ENCODE results near the gene RPL13.
"Not testable (repeated sequence)": the region's sequence is repeated elsewhere in the genome, so short reads cannot be mapped to it uniquely, and the experiment has no call there.

The RPL13 gene

DNA sequence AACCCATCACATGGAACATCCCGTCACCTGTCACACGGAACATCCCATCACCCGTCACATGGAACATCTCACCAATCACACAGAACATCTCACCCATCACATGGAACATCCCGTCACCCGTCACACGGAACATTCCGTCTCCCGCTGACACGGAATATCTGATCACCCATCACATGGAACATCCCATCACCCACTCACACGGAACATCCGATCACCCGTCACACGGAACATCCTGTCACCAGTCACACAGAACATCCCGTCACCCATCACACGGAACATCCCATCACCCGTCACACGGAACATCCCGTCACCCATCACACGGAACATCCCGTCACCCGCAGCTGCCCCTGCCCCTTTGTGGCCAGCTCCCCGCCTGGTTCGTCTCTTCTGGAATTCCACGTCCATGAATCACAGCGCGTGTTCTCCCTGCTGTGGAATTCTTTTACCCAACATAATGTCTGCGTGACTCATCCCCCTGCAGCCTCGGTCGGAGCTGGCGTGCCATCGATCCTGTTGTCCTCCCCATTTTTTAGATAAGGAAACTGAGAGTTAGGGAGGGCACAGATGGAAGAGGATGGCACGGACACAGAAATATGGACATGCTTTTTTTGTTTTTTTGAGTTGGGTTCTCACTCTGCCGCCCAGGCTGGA is 20.7 kb downstream of the RPL13 start:
- DNase-seq, result no peak

- no peak for DNase-seq
Observed at GRCh38 chr16:89581861-89582563, 21.5 kb downstream of the RPL13 start.

- DNase-seq, result no peak
Observed at GRCh38 chr16:89582614-89583196, 22.2 kb downstream of the RPL13 start.

- no peak for DNase-seq
Observed at GRCh38 chr16:89583197-89583894, 22.9 kb downstream of the RPL13 start.

GRCh38 chr16:89583895-89584644 is 23.6 kb downstream of the RPL13 start:
- DNase-seq, result no peak

DNA sequence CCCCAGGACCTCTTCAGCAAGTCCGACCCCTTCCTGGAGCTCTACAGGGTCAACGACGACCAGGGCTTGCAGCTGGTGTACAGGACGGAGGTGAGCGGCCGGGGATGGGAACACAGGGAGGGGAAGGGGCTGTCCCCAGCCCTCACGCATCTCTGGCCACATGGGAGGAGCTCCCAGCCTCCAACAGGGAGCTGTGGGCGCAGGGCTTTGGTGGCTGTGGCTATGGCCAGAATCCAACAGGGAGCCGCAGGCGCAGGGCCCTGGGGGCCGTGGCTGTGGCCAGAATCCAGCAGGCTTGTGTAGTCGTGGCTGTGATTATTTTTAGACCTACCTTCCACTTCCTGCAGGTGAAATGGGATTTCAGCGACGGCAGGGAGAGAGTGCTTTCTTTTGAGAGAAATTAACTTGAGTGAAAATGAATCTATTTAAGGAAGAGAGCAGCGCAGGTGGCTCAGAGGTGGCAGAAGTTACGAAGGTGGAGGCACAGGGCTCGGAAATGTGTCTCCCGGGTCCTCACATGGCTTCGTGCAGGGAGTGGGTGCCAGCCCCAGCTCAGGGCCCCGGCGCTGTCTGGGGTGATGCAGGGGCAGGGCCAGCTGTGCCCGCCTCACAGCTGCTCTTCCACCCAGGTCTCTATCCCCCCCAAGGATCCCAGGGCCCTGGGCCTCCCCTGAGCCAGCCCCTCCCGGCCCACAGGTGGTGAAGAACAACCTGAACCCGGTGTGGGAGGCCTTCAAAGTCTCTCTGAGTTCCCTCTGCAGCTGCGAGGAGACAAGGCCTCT is 24.5 kb downstream of the RPL13 start:
- no peak for DNase-seq

DNA sequence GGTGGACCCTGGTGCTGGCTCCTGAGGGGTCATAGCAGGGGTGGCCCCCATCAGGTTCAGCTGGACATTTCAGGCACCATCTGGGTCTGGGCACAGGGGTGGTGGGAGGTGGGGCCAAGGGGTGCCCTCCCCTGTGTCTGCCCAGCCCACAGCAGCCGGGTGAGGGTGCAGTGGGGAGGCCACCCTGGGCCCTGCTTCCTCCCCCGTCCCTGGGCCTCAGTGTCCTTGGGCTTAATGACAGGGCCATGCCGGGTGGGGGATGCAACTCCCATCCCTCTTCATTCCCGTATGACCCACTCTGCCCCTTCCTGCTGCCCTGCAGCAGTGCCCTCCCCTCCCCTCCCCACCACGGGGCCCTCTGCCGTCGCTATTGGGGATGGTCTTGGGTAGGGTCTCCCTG is 25.7 kb downstream of the RPL13 start:
- no peak for DNase-seq

- DNase-seq, result no peak
Observed at GRCh38 chr16:89586853-89587252, 26.4 kb downstream of the RPL13 start.

DNA sequence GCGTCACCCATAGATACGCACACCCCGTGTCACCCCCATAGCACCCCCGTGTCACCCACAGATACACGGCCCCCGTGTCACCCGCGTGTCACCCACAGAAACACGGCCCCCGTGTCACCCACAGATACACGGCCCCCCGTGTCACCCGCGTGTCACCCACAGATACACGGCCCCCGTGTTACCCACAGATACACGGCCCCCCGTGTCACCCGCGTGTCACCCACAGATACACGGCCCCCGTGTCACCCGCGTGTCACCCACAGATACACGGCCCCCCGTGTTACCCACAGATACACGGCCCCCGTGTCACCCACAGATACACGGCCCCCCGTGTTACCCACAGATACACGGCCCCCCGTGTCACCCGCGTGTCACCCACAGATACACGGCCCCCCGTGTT is 27.2 kb downstream of the RPL13 start:
- not testable (repeated sequence) for DNase-seq

- DNase-seq, result no peak
Observed at GRCh38 chr16:89588413-89589109, 28.1 kb downstream of the RPL13 start.

GRCh38 chr16:89589241-89589926 is 28.9 kb downstream of the RPL13 start:
- no peak for DNase-seq

DNA sequence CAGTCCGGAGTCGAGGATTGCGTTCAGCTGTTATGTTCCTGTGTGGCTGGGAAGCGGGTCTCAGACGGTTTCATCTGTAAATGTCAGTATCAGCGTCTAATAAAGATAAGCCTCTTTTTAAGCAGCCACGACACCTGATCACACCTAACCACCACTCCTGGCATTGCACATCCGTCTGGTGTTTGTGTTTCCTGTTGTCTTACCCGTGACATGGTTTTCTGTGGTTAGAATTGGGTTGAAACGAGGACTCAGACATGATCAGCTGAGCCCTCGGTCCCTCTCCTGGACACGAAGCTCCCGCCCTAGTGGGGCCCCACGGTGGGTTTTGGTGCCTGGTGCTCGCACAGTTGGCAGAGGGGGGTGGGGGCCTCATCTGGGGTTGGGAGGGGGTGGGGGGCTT is 33.4 kb downstream of the RPL13 start:
- no peak for DNase-seq

- no peak for DNase-seq
Observed at GRCh38 chr16:89595330-89596060, 35.0 kb downstream of the RPL13 start.

GRCh38 chr16:89596061-89596689 is 35.7 kb downstream of the RPL13 start:
- DNase-seq, result no peak

GRCh38 chr16:89596957-89597649 is 36.6 kb downstream of the RPL13 start:
- DNase-seq, result no peak

DNA sequence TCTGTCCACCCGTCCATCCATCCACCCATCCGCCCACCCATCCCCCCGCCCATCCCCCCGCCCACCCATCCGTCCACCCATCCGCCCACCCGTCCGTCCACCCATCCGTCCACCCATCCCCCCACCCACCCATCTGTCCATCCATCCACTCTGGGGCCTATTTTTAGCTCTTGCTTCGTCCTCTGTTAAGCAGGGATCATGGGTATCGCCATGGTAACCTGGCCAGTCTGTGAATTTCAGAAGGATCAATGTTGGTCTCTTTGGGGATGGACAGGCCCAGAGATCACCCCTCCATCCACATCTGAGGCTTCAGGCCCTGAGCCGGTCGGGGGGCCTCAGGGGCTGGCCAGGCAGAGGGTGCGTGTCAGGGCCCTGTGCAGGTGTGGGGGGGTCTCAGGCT is 37.7 kb downstream of the RPL13 start:
- DNase-seq, result no peak

DNA sequence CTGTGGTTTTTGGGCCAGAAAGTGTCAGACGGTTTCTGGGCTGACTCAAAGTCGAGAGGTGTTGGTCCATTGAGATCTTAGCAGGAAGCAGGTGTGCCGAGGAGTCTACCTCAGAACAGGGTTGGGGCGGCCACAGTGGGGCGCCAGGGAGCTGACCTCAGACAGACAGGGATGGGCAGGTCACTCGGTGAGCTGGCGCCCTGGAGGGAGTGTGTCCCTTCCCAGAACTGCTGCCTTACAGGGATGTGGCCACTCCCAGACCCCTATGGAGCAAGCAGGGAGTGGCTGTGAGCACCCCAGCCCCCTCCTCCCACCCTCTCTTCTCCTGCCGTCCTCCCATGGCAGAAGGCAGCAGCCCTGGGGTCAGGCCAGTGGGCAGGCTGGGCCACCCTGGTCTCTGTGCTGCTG is 39.0 kb downstream of the RPL13 start:
- DNase-seq, result no peak

GRCh38 chr16:89599902-89600301 is 39.4 kb downstream of the RPL13 start:
- DNase-seq, result no peak

DNA sequence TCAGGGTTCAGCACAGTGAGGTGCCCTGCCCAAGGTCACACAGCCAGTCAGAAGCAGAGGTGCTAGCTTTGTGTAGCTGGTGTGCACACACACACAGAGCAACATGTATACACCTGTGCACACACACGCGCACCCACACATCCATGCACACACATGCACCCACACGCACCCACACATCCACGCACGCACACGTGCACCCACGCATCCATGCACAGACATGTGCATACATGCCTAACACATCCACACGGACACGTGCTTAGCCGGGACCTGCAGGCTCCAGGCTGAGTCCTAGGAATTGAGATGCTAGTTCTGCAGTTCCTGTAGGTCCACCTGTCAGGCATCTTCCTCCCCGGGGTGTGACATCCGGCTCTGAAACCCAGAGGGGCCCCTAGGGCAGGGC is 39.9 kb downstream of the RPL13 start:
- DNase-seq, result no peak

Data from DMS79 (cell line).